ENCODE results near the gene EVPL. TPM values are rescaled to one million over a fixed set of nuclear protein-coding genes. Genes with fewer than 3 reads are reported as not detected.

Gene EVPL
- total and polyA plus RNA-seq, 10 of the 15 experiments (the other 5 are each of a cell fraction or from before 2014, with no cell fraction given) = 0.03 TPM; not detected in 9

DNA sequence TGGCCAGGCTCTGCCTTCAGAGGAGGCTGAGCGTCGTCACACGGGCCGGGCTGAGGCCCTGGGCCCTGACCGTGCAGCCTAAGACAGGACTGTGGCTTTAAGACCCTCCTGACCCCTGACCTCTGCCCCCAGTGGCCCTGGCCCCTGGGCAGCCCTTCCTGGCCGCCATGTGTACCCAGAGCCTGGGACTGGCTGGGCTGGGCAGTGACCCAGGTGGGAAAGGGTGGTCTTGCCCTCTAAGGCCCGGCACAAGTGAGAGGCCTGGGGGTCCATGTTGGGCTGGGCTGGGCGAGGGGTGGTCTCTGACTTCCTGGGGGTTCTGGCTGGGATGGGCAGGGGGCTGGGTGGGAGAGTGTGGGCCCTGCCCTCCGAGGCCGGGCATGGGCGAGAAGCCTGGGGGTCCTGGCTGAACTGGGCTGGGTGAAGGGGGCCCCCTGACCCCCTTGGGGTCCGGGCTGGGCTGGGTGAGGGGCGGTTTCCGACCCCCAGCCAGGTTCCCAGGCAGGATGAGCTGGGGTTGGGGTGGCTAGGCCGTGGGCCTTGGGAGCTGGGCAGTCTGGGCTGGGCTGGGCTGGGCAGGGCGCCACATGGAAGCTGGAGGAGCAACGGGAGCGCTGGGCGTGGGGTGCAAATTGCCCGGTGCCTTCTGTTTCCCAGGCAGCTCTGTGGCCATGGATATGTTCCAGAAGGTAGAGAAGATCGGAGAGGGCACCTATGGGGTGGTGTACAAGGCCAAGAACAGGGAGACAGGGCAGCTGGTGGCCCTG, 26.2 kb downstream of the EVPL start, which contains the start of gene CDK3:
CDK3 (plus strand) TSS at position 101 of the 767 bp plus-strand sequence; CDS start at position 672, 571 bp downstream.
- SMC1A ChIA-PET (ENCODE audit: uncharacterized antibody, unreplicated experiment) = interaction anchor here (0.8 to 10.8 kb wide), 6 partner anchors 9 to 177 kb away, joined by 3 to 61 read pairs (median 4); partner anchors contain the start of genes FBF1 and MRPL38
- Histone ChIP-seq H3K4me1 (ENCODE audit: control insufficient read depth, insufficient read depth, low read length) (peaks cover 11% of the 10 kb centered on the region), H3K9ac (ENCODE audit: control insufficient read depth, insufficient read depth, low read length) (no peak within 1 kb of the TSS), H3K4me3 (no peak within 1 kb of the TSS), H3K9me3 (replicated peaks; ENCODE audit: control insufficient read depth, insufficient read depth, low read length) (no peaks in the 10 kb centered on the region), H4K20me1 (ENCODE audit: control insufficient read depth, insufficient read depth) (no peaks in the 10 kb centered on the region), H3K4me2 (ENCODE audit: control insufficient read depth, insufficient read depth) (no peak within 1 kb of the TSS), H3K27ac (ENCODE audit: control insufficient read depth, insufficient read depth) (no peak within 1 kb of the TSS), H3K36me3 (ENCODE audit: control insufficient read depth in 2 of 2, insufficient read depth in 2 of 2, low read length in 1 of 2) (no peaks in the 10 kb centered on the region; a peak in 1 of 4 replicates), H3K79me2 (ENCODE audit: control insufficient read depth, insufficient read depth, low read length) (no peaks in the 10 kb centered on the region), H2AFZ (ENCODE audit: control insufficient read depth, low read depth, low read length) (no peak within 1 kb of the TSS), H3K27me3 (replicated peaks in 1 of 2; ENCODE audit: control insufficient read depth in 2 of 2, insufficient read depth in 2 of 2, low read length in 1 of 2) (no peaks in the 10 kb centered on the region)
- in situ Hi-C loops (cut with MboI) = no loop called here
- no peak for DNase-seq (ENCODE audit: low read depth, low spot score)
- TF ChIP-seq NR2F1 (conservative IDR thresholded peaks at IDR 0.05) (peak; percentile 40; the same call in 1 of the 2 replicates), NR2C1 (IDR thresholded peaks at IDR 0.05) (no peak)
- POLR2A ChIA-PET = interaction anchor here (1.1 to 1.2 kb wide), 3 partner anchors 10 to 145 kb away, joined by 3 to 5 read pairs (median 3); partner anchors contain the start of genes MRPL38 and WBP2
- BruUV-seq (replicated peaks) = no TSS peak
- 71% methylated on average over 19 of the region's 21 CpGs for WGBS (ENCODE audit: insufficient coverage, insufficient replicate concordance, low lambda C conversion rate, missing lambda C conversion rate)
- FAIRE-seq = no peak
- ATAC-seq = no peak
- CTCF ChIA-PET = interaction anchor here (0.9 to 12.8 kb wide), 10 partner anchors 9 to 119 kb away, joined by 3 to 128 read pairs (median 8); partner anchors contain the start of genes ACOX1, MRPL38 and TEN1
- RAD21 ChIA-PET (ENCODE audit: unreplicated experiment) = interaction anchor here (1.9 kb wide), 1 partner anchor 96 kb away, joined by 4 read pairs; no protein-coding TSS in a partner anchor
- intact Hi-C loops (cut with micrococcal nuclease; ENCODE audit: unreplicated experiment) = no loop called here

DNA sequence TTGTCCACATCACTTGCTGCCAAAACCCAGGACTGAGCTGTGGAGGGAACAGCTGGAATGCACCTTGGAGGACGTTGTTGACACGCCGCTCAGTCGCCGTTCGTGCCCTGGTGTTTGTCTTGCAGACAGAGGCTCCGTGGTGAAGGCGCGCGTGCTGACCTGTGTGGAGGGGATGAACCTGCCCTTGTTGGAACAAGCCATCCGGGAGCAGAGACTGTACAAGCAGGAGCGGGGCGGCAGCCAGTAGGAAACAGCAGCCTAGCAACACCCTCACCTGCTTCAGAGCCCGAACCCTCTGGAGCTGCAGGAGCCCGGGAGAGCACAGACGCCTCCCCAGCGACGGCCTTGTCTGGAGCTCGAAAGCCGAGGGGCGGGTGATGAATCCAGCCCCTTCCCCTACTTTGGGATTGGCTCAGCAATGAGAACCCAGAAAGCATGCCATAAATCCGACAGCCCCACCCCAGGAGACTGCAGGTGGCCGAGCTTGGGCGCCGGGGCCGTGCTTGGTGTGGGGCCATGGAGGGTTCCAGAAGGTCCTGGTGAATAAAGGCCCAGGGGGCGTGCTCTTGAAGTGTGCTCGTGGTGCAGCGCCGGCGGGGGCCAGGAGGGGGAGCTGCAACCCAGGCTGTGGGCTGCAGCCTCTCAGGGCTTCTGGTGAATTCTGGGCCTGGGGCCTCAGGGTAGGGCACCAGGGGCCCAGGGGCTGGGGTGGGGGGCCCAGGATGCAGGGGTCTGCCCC, 26.9 kb downstream of the EVPL start:
- Histone ChIP-seq H3K27me3 (replicated peaks in 1 of 2; ENCODE audit: control insufficient read depth in 2 of 2, insufficient read depth in 2 of 2, low read length in 1 of 2) (no peaks in the 10 kb centered on the region), H2AFZ (ENCODE audit: control insufficient read depth, low read depth, low read length) (no peak overlapping the region), H3K27ac (ENCODE audit: control insufficient read depth, insufficient read depth) (no peak overlapping the region), H3K4me3 (no peak overlapping the region), H3K4me2 (ENCODE audit: control insufficient read depth, insufficient read depth) (no peak overlapping the region), H3K79me2 (ENCODE audit: control insufficient read depth, insufficient read depth, low read length) (no peaks in the 10 kb centered on the region), H3K9me3 (replicated peaks; ENCODE audit: control insufficient read depth, insufficient read depth, low read length) (no peaks in the 10 kb centered on the region), H4K20me1 (ENCODE audit: control insufficient read depth, insufficient read depth) (no peaks in the 10 kb centered on the region), H3K9ac (ENCODE audit: control insufficient read depth, insufficient read depth, low read length) (no peak overlapping the region), H3K4me1 (ENCODE audit: control insufficient read depth, insufficient read depth, low read length) (peaks cover 16% of the 10 kb centered on the region), H3K36me3 (ENCODE audit: control insufficient read depth in 2 of 2, insufficient read depth in 2 of 2, low read length in 1 of 2) (peaks cover 3% of the 10 kb centered on the region in 2 experiments; a peak in 2 of 4 replicates)
- intact Hi-C loops (cut with micrococcal nuclease; ENCODE audit: unreplicated experiment) (no loop called here), in situ Hi-C loops (cut with MboI) (no loop called here)
- POLR2A ChIA-PET = interaction anchor here (0.5 to 1.1 kb wide), 4 partner anchors 9 to 127 kb away, joined by 3 to 6 read pairs (median 4); partner anchors contain the start of gene MRPL38
- ATAC-seq (peak; percentile 74), FAIRE-seq (no peak), DNase-seq (ENCODE audit: low read depth, low spot score) (no peak)
- WGBS (ENCODE audit: insufficient coverage, insufficient replicate concordance, low lambda C conversion rate, missing lambda C conversion rate) = 71% methylated on average over 28 of the region's 31 CpGs
- CTCF ChIA-PET = interaction anchor here (0.9 to 12.8 kb wide), 15 partner anchors 8 to 280 kb away, joined by 3 to 128 read pairs (median 5); partner anchors contain the start of genes ACOX1, MRPL38 and TEN1
- RAD21 ChIA-PET (ENCODE audit: unreplicated experiment) = interaction anchor here (0.8 to 1.5 kb wide), 2 partner anchors 21 to 95 kb away, joined by 3 to 4 read pairs; partner anchors contain the start of genes ACOX1, MRPL38 and TEN1
- BruUV-seq (replicated peaks) = no TSS peak
- SMC1A ChIA-PET (ENCODE audit: uncharacterized antibody, unreplicated experiment) = interaction anchor here (0.8 to 10.8 kb wide), 5 partner anchors 9 to 178 kb away, joined by 3 to 61 read pairs (median 4); partner anchors contain the start of genes ACOX1, FBF1, MRPL38 and TEN1
- TF ChIP-seq NRF1 (conservative IDR thresholded peaks at IDR 0.05; ENCODE audit: low read depth, low read length) (no peak), LARP7 (IDR thresholded peaks at IDR 0.05) (no peak), RB1 (IDR thresholded peaks at IDR 0.05; ENCODE audit: borderline replicate concordance) (no peak), YY1 (IDR thresholded peaks at IDR 0.05; ENCODE audit: low read depth, low read length) (0 out of 2 replicates have a peak, but pooled peaks have one; percentile 33), ZNF207 (IDR thresholded peaks at IDR 0.05; ENCODE audit: borderline replicate concordance) (no peak), BHLHE40 (IDR thresholded peaks at IDR 0.05; ENCODE audit: borderline replicate concordance in 1 of 2, low read depth in 2 of 2, low read length in 1 of 2) (0 out of 4 replicates have a peak, but pooled peaks of 1 of the 2 experiments have one; percentile 13)
- TF ChIP-seq, protein P1, sequence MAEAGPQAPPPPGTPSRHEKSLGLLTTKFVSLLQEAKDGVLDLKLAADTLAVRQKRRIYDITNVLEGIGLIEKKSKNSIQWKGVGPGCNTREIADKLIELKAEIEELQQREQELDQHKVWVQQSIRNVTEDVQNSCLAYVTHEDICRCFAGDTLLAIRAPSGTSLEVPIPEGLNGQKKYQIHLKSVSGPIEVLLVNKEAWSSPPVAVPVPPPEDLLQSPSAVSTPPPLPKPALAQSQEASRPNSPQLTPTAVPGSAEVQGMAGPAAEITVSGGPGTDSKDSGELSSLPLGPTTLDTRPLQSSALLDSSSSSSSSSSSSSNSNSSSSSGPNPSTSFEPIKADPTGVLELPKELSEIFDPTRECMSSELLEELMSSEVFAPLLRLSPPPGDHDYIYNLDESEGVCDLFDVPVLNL (IDR thresholded peaks at IDR 0.05; ENCODE audit: low read depth, low read length) = no peak
- TF ChIP-seq, protein P2, sequence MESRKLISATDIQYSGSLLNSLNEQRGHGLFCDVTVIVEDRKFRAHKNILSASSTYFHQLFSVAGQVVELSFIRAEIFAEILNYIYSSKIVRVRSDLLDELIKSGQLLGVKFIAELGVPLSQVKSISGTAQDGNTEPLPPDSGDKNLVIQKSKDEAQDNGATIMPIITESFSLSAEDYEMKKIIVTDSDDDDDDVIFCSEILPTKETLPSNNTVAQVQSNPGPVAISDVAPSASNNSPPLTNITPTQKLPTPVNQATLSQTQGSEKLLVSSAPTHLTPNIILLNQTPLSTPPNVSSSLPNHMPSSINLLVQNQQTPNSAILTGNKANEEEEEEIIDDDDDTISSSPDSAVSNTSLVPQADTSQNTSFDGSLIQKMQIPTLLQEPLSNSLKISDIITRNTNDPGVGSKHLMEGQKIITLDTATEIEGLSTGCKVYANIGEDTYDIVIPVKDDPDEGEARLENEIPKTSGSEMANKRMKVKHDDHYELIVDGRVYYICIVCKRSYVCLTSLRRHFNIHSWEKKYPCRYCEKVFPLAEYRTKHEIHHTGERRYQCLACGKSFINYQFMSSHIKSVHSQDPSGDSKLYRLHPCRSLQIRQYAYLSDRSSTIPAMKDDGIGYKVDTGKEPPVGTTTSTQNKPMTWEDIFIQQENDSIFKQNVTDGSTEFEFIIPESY (IDR thresholded peaks at IDR 0.05) = no peak

Data from GM12878 (cell line).